Measurements from ENCODE around the gene LAMC1. TPM values are rescaled to one million over a fixed set of nuclear protein-coding genes. Genes with fewer than 3 reads are reported as not detected.

Gene LAMC1
- total and polyA plus RNA-seq, 10 of the 15 experiments (the other 5 are each of a cell fraction or from before 2014, with no cell fraction given) = 4.6 to 51.4 (median 25.6) TPM

DNA sequence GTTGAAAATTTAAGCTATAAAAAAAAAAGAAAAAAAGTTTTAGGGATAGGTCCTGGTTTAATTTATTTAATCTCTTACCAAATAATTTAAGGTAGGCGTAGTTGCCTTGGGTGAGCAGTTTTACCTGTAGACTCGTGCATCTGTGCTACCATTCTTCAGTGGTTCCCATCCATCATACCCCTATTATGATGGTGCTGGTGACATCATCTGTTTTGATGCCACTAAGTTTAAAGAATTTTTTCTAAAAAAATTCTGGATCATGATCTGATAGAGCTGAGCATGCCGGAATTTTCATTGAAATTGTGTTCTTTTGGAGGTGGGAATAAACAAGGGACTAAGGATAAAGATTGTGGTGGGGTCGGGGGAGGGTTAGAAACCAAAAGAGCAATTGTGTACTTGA, 15.7 kb downstream of the LAMC1 start:
- Histone ChIP-seq H3K4me3 (no peak overlapping the region), H4K20me1 (ENCODE audit: control insufficient read depth, insufficient read depth) (no peaks in the 10 kb centered on the region), H3K4me2 (ENCODE audit: control insufficient read depth, insufficient read depth) (no peak overlapping the region), H3K36me3 (ENCODE audit: control insufficient read depth in 2 of 2, insufficient read depth in 2 of 2, low read length in 1 of 2) (no peaks in the 10 kb centered on the region), H3K27ac (ENCODE audit: control insufficient read depth, insufficient read depth) (no peak overlapping the region), H3K9me3 (replicated peaks; ENCODE audit: control insufficient read depth, insufficient read depth, low read length) (no peaks in the 10 kb centered on the region), H3K9ac (ENCODE audit: control insufficient read depth, insufficient read depth, low read length) (no peak overlapping the region), H2AFZ (ENCODE audit: control insufficient read depth, low read depth, low read length) (no peak overlapping the region), H3K4me1 (ENCODE audit: control insufficient read depth, insufficient read depth, low read length) (peaks cover 7% of the 10 kb centered on the region), H3K27me3 (replicated peaks in 1 of 2; ENCODE audit: control insufficient read depth in 2 of 2, insufficient read depth in 2 of 2, low read length in 1 of 2) (no peaks in the 10 kb centered on the region), H3K79me2 (ENCODE audit: control insufficient read depth, insufficient read depth, low read length) (peaks cover 5% of the 10 kb centered on the region)
- ChIA-PET SMC1A (ENCODE audit: uncharacterized antibody, unreplicated experiment) (interaction anchor here (0.6 to 6.3 kb wide), 9 partner anchors 8 to 157 kb away, joined by 3 to 41 read pairs (median 4); no protein-coding TSS in a partner anchor), RAD21 (ENCODE audit: unreplicated experiment) (interaction anchor here (0.5 to 1.5 kb wide), 2 partner anchors 9 to 69 kb away, joined by 3 to 10 read pairs; no protein-coding TSS in a partner anchor), CTCF (interaction anchor here (0.6 to 1.3 kb wide), 3 partner anchors 8 to 60 kb away, joined by 3 to 4 read pairs (median 3); no protein-coding TSS in a partner anchor), POLR2A (interaction anchor here (1.0 kb wide), 1 partner anchor 9 kb away, joined by 3 read pairs; no protein-coding TSS in a partner anchor)
- FAIRE-seq (no peak), DNase-seq (ENCODE audit: low read depth, low spot score) (no peak), ATAC-seq (no peak)
- intact Hi-C loops (cut with micrococcal nuclease; ENCODE audit: unreplicated experiment) (no loop called here), in situ Hi-C loops (cut with MboI) (no loop called here)
- no TSS peak for BruUV-seq (replicated peaks)
- 71% methylated on average over 4 of the region's 4 CpGs for WGBS (ENCODE audit: insufficient coverage, insufficient replicate concordance, low lambda C conversion rate, missing lambda C conversion rate)
- TF ChIP-seq GABPA (IDR thresholded peaks at IDR 0.05; ENCODE audit: low read depth) = no peak
- no peak for TF ChIP-seq MYC (IDR thresholded peaks at IDR 0.05; ENCODE audit: insufficient read depth, insufficient read length, insufficient replicate concordance, low read length, severe bottlenecking)
- no peak for TF ChIP-seq TBL1XR1 (IDR thresholded peaks at IDR 0.05; ENCODE audit: low read depth, low read length)
- TF ChIP-seq, protein P1, sequence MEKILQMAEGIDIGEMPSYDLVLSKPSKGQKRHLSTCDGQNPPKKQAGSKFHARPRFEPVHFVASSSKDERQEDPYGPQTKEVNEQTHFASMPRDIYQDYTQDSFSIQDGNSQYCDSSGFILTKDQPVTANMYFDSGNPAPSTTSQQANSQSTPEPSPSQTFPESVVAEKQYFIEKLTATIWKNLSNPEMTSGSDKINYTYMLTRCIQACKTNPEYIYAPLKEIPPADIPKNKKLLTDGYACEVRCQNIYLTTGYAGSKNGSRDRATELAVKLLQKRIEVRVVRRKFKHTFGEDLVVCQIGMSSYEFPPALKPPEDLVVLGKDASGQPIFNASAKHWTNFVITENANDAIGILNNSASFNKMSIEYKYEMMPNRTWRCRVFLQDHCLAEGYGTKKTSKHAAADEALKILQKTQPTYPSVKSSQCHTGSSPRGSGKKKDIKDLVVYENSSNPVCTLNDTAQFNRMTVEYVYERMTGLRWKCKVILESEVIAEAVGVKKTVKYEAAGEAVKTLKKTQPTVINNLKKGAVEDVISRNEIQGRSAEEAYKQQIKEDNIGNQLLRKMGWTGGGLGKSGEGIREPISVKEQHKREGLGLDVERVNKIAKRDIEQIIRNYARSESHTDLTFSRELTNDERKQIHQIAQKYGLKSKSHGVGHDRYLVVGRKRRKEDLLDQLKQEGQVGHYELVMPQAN (conservative IDR thresholded peaks at IDR 0.05) = no peak
- no peak for TF ChIP-seq ZBED1 (IDR thresholded peaks at IDR 0.05; ENCODE audit: borderline replicate concordance)
- TF ChIP-seq, protein P2, sequence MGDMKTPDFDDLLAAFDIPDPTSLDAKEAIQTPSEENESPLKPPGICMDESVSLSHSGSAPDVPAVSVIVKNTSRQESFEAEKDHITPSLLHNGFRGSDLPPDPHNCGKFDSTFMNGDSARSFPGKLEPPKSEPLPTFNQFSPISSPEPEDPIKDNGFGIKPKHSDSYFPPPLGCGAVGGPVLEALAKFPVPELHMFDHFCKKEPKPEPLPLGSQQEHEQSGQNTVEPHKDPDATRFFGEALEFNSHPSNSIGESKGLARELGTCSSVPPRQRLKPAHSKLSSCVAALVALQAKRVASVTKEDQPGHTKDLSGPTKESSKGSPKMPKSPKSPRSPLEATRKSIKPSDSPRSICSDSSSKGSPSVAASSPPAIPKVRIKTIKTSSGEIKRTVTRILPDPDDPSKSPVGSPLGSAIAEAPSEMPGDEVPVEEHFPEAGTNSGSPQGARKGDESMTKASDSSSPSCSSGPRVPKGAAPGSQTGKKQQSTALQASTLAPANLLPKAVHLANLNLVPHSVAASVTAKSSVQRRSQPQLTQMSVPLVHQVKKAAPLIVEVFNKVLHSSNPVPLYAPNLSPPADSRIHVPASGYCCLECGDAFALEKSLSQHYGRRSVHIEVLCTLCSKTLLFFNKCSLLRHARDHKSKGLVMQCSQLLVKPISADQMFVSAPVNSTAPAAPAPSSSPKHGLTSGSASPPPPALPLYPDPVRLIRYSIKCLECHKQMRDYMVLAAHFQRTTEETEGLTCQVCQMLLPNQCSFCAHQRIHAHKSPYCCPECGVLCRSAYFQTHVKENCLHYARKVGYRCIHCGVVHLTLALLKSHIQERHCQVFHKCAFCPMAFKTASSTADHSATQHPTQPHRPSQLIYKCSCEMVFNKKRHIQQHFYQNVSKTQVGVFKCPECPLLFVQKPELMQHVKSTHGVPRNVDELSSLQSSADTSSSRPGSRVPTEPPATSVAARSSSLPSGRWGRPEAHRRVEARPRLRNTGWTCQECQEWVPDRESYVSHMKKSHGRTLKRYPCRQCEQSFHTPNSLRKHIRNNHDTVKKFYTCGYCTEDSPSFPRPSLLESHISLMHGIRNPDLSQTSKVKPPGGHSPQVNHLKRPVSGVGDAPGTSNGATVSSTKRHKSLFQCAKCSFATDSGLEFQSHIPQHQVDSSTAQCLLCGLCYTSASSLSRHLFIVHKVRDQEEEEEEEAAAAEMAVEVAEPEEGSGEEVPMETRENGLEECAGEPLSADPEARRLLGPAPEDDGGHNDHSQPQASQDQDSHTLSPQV (IDR thresholded peaks at IDR 0.05) = no peak
- no peak for TF ChIP-seq KAT2A (conservative IDR thresholded peaks at IDR 0.05; ENCODE audit: control insufficient read depth, low read depth, low read length)
- TF ChIP-seq RBBP5 (conservative IDR thresholded peaks at IDR 0.05) = no peak
- TF ChIP-seq IRF4 (IDR thresholded peaks at IDR 0.05; ENCODE audit: low read depth, low read length) = no peak
- TF ChIP-seq, protein P3, sequence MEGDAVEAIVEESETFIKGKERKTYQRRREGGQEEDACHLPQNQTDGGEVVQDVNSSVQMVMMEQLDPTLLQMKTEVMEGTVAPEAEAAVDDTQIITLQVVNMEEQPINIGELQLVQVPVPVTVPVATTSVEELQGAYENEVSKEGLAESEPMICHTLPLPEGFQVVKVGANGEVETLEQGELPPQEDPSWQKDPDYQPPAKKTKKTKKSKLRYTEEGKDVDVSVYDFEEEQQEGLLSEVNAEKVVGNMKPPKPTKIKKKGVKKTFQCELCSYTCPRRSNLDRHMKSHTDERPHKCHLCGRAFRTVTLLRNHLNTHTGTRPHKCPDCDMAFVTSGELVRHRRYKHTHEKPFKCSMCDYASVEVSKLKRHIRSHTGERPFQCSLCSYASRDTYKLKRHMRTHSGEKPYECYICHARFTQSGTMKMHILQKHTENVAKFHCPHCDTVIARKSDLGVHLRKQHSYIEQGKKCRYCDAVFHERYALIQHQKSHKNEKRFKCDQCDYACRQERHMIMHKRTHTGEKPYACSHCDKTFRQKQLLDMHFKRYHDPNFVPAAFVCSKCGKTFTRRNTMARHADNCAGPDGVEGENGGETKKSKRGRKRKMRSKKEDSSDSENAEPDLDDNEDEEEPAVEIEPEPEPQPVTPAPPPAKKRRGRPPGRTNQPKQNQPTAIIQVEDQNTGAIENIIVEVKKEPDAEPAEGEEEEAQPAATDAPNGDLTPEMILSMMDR (IDR thresholded peaks at IDR 0.05 in 2 of 3, conservative IDR thresholded peaks at IDR 0.05 in 1 of 3; ENCODE audit: control insufficient read depth in 2 of 3, extremely low read depth in 1 of 3, insufficient read depth in 1 of 3, low read depth in 3 of 3, low read length in 3 of 3) = no peak
- TF ChIP-seq ETV6 (conservative IDR thresholded peaks at IDR 0.05 in 1 of 2, IDR thresholded peaks at IDR 0.05 in 1 of 2; ENCODE audit: borderline replicate concordance in 1 of 2, low read depth in 1 of 2) = no peak
- TF ChIP-seq, protein P4, sequence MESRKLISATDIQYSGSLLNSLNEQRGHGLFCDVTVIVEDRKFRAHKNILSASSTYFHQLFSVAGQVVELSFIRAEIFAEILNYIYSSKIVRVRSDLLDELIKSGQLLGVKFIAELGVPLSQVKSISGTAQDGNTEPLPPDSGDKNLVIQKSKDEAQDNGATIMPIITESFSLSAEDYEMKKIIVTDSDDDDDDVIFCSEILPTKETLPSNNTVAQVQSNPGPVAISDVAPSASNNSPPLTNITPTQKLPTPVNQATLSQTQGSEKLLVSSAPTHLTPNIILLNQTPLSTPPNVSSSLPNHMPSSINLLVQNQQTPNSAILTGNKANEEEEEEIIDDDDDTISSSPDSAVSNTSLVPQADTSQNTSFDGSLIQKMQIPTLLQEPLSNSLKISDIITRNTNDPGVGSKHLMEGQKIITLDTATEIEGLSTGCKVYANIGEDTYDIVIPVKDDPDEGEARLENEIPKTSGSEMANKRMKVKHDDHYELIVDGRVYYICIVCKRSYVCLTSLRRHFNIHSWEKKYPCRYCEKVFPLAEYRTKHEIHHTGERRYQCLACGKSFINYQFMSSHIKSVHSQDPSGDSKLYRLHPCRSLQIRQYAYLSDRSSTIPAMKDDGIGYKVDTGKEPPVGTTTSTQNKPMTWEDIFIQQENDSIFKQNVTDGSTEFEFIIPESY (IDR thresholded peaks at IDR 0.05) = no peak
- no peak for TF ChIP-seq BCL11A (IDR thresholded peaks at IDR 0.05; ENCODE audit: low read depth, low read length)
- TF ChIP-seq TCF3 (IDR thresholded peaks at IDR 0.05; ENCODE audit: borderline replicate concordance, insufficient read depth, low read depth, low read length) = no peak
